Duodenal mucosa (tissue), 2 donors: ENCODE results near the gene WIPF3.

ENCODE experiments used
- H3K27ac ChIP-seq: one replicate; pipeline ENCODE4 v1.7.0; 2013; ENCODE audit warnings: low read depth, low read length
- H3K27me3 ChIP-seq, 2 donors: one replicate each; pipeline ENCODE4 v1.7.0; 2013; ENCODE audit warnings: low read length in 2 of 2, control low read depth in 1 of 2; ENCODE audit not compliant: insufficient read depth in 2 of 2, control insufficient read depth in 1 of 2
- H3K36me3 ChIP-seq, 2 donors: one replicate each; pipeline ENCODE4 v1.7.0; 2013; ENCODE audit warnings: low read length in 2 of 2, control low read depth in 1 of 2; ENCODE audit not compliant: insufficient read depth in 2 of 2, control insufficient read depth in 1 of 2
- H3K4me1 ChIP-seq, 2 donors: one replicate each; pipeline ENCODE4 v1.7.0; 2013; ENCODE audit warnings: low read length in 2 of 2, control low read depth in 1 of 2; ENCODE audit not compliant: insufficient read depth in 2 of 2, control insufficient read depth in 1 of 2
- H3K4me3 ChIP-seq, 2 donors: one replicate each; pipeline ENCODE4 v1.7.0; 2013; ENCODE audit warnings: low read length in 2 of 2, low read depth in 1 of 2
- H3K9ac ChIP-seq, 2 donors: one replicate each; pipeline ENCODE4 v1.7.0; 2013; ENCODE audit warnings: low read length in 2 of 2, low read depth in 1 of 2
- H3K9me3 ChIP-seq, 2 donors: one replicate each; pipeline ENCODE4 v1.7.0; 2013; ENCODE audit warnings: low read length in 2 of 2, control low read depth in 1 of 2; ENCODE audit not compliant: control insufficient read depth in 1 of 2

Gene WIPF3

GRCh38 chr7:29826904-29827303, 20.6 kb downstream of the WIPF3 start:
- H3K9me3 ChIP-seq = peaks cover 0 to 2% of the 10 kb centered on the region in 2 donors
- peaks cover 5% of the 10 kb centered on the region in 2 donors for H3K4me1 ChIP-seq
- H3K27me3 ChIP-seq = no peaks in the 10 kb centered on the region
- H3K36me3 ChIP-seq = no peaks in the 10 kb centered on the region
- H3K27ac ChIP-seq = no peak overlapping the region
- no peak overlapping the region for H3K9ac ChIP-seq
- no peak overlapping the region for H3K4me3 ChIP-seq

- Histone ChIP-seq H3K27me3 (peaks cover 0 to 4% of the 10 kb centered on the region in 2 donors), H3K9ac (no peak overlapping the region), H3K4me3 (no peak overlapping the region), H3K27ac (no peak overlapping the region), H3K4me1 (no peaks in the 10 kb centered on the region), H3K36me3 (peaks cover 0 to 2% of the 10 kb centered on the region in 2 donors), H3K9me3 (peaks cover 0 to 2% of the 10 kb centered on the region in 2 donors)
These were observed 25.4 kb downstream of the WIPF3 start for GRCh38 chr7:29831705-29832104.

DNA sequence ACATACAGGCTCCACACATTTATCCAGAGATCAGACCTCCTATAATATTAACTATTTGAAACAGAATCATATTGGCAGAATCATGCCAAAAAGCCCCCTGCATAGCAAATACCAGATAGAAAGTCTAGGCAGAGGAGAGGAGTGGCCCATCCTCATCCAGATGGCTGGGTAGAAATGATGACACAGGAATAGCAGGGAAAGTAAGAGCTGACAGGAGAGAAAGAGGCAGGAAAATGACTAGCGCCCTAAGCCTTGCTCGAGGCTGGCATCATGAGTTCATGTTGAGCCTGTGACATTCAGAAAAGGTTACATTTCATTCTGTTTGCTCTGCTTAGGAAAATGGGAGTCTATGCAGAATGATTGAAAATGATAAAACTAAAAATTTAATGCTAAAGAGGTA, 27.6 kb downstream of the WIPF3 start:
- peaks cover 0 to 2% of the 10 kb centered on the region in 2 donors for H3K36me3 ChIP-seq
- no peak overlapping the region for H3K4me3 ChIP-seq
- H3K9me3 ChIP-seq = peaks cover 0 to 2% of the 10 kb centered on the region in 2 donors
- H3K27me3 ChIP-seq = peaks cover 0 to 4% of the 10 kb centered on the region in 2 donors
- no peaks in the 10 kb centered on the region for H3K4me1 ChIP-seq
- no peak overlapping the region for H3K9ac ChIP-seq
- no peak overlapping the region for H3K27ac ChIP-seq

DNA sequence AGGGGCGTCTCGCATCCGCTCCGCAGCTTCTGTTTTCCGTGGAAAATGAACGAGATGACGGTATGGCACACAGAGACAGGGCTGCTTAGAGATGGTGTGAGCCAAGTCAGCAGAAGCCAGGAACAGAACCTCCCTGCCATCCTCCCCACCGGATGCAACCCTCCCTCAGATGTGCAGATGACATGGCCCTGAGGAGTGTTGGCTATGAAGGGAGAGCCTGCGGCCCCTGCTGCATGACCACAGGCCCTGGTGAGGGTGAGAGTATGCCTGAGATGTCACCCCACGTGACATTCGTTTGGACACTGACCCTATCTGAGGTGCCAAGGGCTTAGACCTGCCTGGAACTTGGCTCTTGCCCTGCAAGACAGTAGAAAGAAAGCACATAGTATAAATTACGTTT, 29.4 kb downstream of the WIPF3 start:
- Histone ChIP-seq H3K4me1 (no peaks in the 10 kb centered on the region), H3K36me3 (peaks cover 0 to 2% of the 10 kb centered on the region in 2 donors), H3K9me3 (peaks cover 0 to 2% of the 10 kb centered on the region in 2 donors), H3K9ac (no peak overlapping the region), H3K4me3 (no peak overlapping the region), H3K27me3 (peaks cover 0 to 4% of the 10 kb centered on the region in 2 donors), H3K27ac (no peak overlapping the region)

- no peak overlapping the region for H3K4me3 ChIP-seq
- H3K27me3 ChIP-seq = peaks cover 0 to 4% of the 10 kb centered on the region in 2 donors
- H3K9ac ChIP-seq = no peak overlapping the region
- peaks cover 0 to 2% of the 10 kb centered on the region in 2 donors for H3K36me3 ChIP-seq
- peaks cover 0 to 2% of the 10 kb centered on the region in 2 donors for H3K4me1 ChIP-seq
- no peaks in the 10 kb centered on the region for H3K9me3 ChIP-seq
- H3K27ac ChIP-seq = no peak overlapping the region
These were observed 33.0 kb downstream of the WIPF3 start for GRCh38 chr7:29839302-29839701.

DNA sequence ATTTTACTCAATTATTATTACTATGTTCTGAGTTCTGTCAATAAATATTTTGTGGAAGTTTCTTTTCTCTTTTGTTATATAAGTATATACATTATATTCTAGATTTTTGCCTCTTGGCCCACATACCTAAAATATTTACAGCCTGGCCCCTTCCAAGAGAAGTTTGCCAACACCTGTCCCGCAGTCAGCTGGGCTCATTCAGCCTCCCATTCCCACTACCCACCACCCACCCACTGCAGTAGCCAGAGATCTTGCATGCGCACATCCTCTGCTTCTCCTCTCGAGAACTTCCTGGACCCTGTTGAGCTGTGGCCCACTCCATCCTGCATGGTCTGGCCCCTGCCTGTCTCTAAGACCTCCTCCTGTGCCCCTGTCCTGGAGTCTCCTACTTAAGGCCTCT, 33.6 kb downstream of the WIPF3 start:
- H3K36me3 ChIP-seq = peaks cover 0 to 2% of the 10 kb centered on the region in 2 donors
- no peaks in the 10 kb centered on the region for H3K9me3 ChIP-seq
- peaks cover 0 to 4% of the 10 kb centered on the region in 2 donors for H3K27me3 ChIP-seq
- H3K27ac ChIP-seq = no peak overlapping the region
- no peak overlapping the region for H3K9ac ChIP-seq
- peaks cover 0 to 6% of the 10 kb centered on the region in 2 donors for H3K4me1 ChIP-seq
- no peak overlapping the region for H3K4me3 ChIP-seq

GRCh38 chr7:29840701-29841100, 34.4 kb downstream of the WIPF3 start:
- Histone ChIP-seq H3K36me3 (peaks cover 0 to 2% of the 10 kb centered on the region in 2 donors), H3K27ac (no peak overlapping the region)

GRCh38 chr7:29841926-29842701, 35.8 kb downstream of the WIPF3 start:
- H3K9me3 ChIP-seq = no peaks in the 10 kb centered on the region
- no peak overlapping the region for H3K9ac ChIP-seq
- H3K36me3 ChIP-seq = no peaks in the 10 kb centered on the region
- H3K4me3 ChIP-seq = no peak overlapping the region
- peaks cover 0 to 6% of the 10 kb centered on the region in 2 donors for H3K4me1 ChIP-seq
- no peak overlapping the region for H3K27ac ChIP-seq
- no peaks in the 10 kb centered on the region for H3K27me3 ChIP-seq

More at GRCh38 chr7:29840701-29841100, 34.4 kb downstream of the WIPF3 start:
- no peaks in the 10 kb centered on the region for H3K9me3 ChIP-seq
- peaks cover 0 to 3% of the 10 kb centered on the region in 2 donors for H3K27me3 ChIP-seq
- H3K9ac ChIP-seq = no peak overlapping the region
- H3K4me1 ChIP-seq = peaks cover 0 to 6% of the 10 kb centered on the region in 2 donors
- no peak overlapping the region for H3K4me3 ChIP-seq

DNA sequence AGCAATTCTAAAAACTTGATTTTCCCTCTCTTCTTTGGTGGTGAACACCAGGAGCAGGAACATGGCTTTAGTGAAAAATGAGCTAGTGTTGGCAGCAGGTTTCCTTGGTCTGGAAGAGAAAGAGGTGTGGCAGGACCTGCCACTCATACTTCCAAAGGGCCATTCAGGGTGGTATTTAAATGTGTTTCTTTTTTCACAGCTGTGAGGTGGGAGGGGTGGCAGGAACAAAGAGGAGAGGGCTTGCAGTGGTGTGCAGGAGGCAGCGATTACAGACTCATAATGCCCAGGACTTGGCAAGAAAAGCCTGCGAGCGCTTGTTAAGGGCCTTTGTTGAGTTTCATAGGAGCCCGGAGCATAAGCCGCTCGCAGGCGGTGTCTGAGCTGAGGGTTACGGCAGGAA, 36.8 kb downstream of the WIPF3 start:
- Histone ChIP-seq H3K9me3 (no peaks in the 10 kb centered on the region), H3K36me3 (no peaks in the 10 kb centered on the region), H3K9ac (no peak overlapping the region), H3K27me3 (no peaks in the 10 kb centered on the region), H3K27ac (no peak overlapping the region), H3K4me1 (peaks cover 0 to 6% of the 10 kb centered on the region in 2 donors), H3K4me3 (no peak overlapping the region)

DNA sequence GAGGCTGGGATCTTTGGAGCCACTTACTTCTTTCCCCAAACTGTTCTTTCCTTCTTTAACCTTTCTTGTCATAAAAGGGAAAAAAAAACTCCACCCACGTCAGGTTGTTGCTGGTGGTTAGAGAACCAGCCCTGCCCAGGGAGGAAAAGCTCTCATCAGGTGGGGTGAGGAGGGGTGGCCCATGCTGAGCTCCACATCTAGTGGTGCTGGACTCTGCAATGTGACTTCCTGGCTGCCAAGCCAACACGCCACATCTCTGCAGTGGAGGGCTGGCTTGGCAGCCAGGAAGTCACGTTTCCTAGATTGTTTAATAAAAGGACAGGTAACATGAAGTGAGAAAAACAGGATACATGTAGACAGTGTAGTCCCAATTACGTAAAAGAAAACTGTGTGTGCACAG, 37.4 kb downstream of the WIPF3 start:
- Histone ChIP-seq H3K27ac (no peak overlapping the region), H3K9me3 (no peaks in the 10 kb centered on the region), H3K36me3 (no peaks in the 10 kb centered on the region), H3K27me3 (no peaks in the 10 kb centered on the region), H3K4me1 (peaks cover 0 to 6% of the 10 kb centered on the region in 2 donors), H3K9ac (no peak overlapping the region), H3K4me3 (no peak overlapping the region)
